Skeletal muscle tissue (tissue), 4 donors: Measurements from ENCODE around the gene TEX2. TPM values are rescaled to one million over a fixed set of nuclear protein-coding genes. Genes with fewer than 3 reads are reported as not detected.

ENCODE experiments used
- H3K27ac ChIP-seq: one replicate; pipeline ENCODE4 v1.7.0; 2013; ENCODE audit warnings: mild to moderate bottlenecking, low read depth, low read length, inconsistent platforms
- H3K27me3 ChIP-seq, 3 donors: one replicate each; pipeline ENCODE4 v1.7.0; 2013; ENCODE audit warnings: low read length in 3 of 3; ENCODE audit not compliant: control insufficient read depth in 3 of 3, insufficient read depth in 3 of 3
- H3K36me3 ChIP-seq, 3 donors: one replicate each; pipeline ENCODE4 v1.7.0; 2013; ENCODE audit warnings: low read length in 3 of 3; ENCODE audit not compliant: control insufficient read depth in 3 of 3, insufficient read depth in 3 of 3
- H3K4me1 ChIP-seq, 3 donors: one replicate each; pipeline ENCODE4 v1.7.0; 2013; ENCODE audit warnings: low read length in 3 of 3, mild to moderate bottlenecking in 3 of 3; ENCODE audit not compliant: control insufficient read depth in 3 of 3, insufficient read depth in 3 of 3
- H3K4me3 ChIP-seq, 3 donors: one replicate each; pipeline ENCODE4 v1.7.0; 2013; ENCODE audit warnings: low read length in 3 of 3
- H3K9ac ChIP-seq, 3 donors: one replicate each; pipeline ENCODE4 v1.7.0; 2013; ENCODE audit warnings: low read length in 3 of 3, mild to moderate bottlenecking in 3 of 3, moderate library complexity in 2 of 3, low read depth in 1 of 3
- H3K9me3 ChIP-seq, 3 donors: one replicate each; pipeline ENCODE4 v1.7.0; 2013; ENCODE audit warnings: low read length in 3 of 3; ENCODE audit not compliant: control insufficient read depth in 3 of 3
- total RNA-seq: library from RNA; depleted of rRNA; stranded (reverse); fragments of >200 nt; gene quantifications from one replicate; pipeline ENCODE4 v1.2.3, GENCODE V29; 2014
- donor health status: Osteomylitis.

The TEX2 gene
- total RNA-seq, 1 donor from 2014 or later, result 20.4 TPM

DNA sequence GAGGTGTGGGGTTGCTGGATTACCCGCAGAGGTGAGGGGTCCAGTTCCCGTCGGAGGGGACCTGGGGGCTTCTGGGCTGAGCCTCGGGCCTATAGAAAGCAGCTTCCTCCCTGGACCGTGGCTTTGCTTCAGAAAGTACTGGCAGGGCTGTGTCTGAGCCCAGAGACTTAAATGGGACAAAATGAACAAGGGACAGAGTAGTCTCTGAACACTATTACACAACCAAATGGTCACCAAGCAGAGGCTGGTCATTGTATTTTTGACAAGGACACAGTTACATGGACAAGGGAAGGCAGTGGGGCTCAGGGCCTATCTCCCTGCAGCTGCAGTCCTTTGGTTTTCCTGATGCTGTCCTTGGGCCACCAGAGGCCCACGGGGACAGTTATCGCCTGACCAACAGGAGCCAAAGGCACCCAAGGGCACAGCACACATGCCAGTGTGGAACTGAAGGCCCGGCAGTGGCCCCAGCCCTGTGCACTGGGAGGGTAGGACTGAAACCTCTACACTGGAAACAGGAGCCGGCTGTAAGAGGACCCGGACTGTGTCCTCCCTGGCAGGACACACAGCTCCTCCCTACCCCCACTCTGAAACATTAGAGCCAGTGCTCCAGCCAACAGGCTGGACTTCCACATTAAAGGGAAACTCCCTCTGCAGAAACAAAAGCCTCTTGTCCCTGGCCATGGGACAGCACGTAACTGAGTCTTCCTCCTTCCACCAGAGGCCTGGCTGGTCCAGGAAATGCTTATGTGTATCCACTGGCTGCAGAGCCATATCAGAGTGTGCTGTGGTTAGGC lies 107.1 kb downstream of the TEX2 start:
- Histone ChIP-seq H3K9me3 (no peaks in the 10 kb centered on the region), H3K4me3 (peak overlapping the region; percentile 22 to 48 (median 31)), H3K36me3 (peaks cover 0 to 11% (median 2%) of the 10 kb centered on the region in 3 donors), H3K4me1 (peaks cover 69 to 81% (median 75%) of the 10 kb centered on the region in 3 donors), H3K27ac (peak overlapping the region; percentile 89), H3K9ac (peak overlapping the region; percentile 64 to 80 (median 73)), H3K27me3 (no peaks in the 10 kb centered on the region)

- H3K9me3 ChIP-seq, result no peaks in the 10 kb centered on the region
- H3K27ac ChIP-seq, result peak overlapping the region; percentile 89
- peaks cover 77 to 90% (median 83%) of the 10 kb centered on the region in 3 donors for H3K4me1 ChIP-seq
- H3K36me3 ChIP-seq, result peaks cover 0 to 13% (median 4%) of the 10 kb centered on the region in 3 donors
- H3K27me3 ChIP-seq, result no peaks in the 10 kb centered on the region
- H3K9ac ChIP-seq, result peak overlapping the region in 2 of 3 donors; percentile 63 to 64
- H3K4me3 ChIP-seq, result peak overlapping the region in 1 of 3 donors; percentile 8
These were observed 107.9 kb downstream of the TEX2 start for GRCh38 chr17:64155129-64155528.

- Histone ChIP-seq H3K9ac (peak overlapping the region in 1 of 3 donors; percentile 63), H3K36me3 (peaks cover 0 to 15% (median 4%) of the 10 kb centered on the region in 3 donors), H3K27me3 (no peaks in the 10 kb centered on the region), H3K27ac (peak overlapping the region; percentile 89), H3K4me3 (no peak overlapping the region), H3K4me1 (peaks cover 81 to 91% (median 84%) of the 10 kb centered on the region in 3 donors), H3K9me3 (no peaks in the 10 kb centered on the region)
These were observed 108.3 kb downstream of the TEX2 start for GRCh38 chr17:64154717-64155116.

- H3K36me3 ChIP-seq, result peaks cover 0 to 16% (median 4%) of the 10 kb centered on the region in 3 donors
- H3K4me3 ChIP-seq, result no peak overlapping the region
- H3K27me3 ChIP-seq, result no peaks in the 10 kb centered on the region
- H3K27ac ChIP-seq, result peak overlapping the region; percentile 89
- no peaks in the 10 kb centered on the region for H3K9me3 ChIP-seq
- peaks cover 78 to 89% (median 84%) of the 10 kb centered on the region in 3 donors for H3K4me1 ChIP-seq
- peak overlapping the region in 1 of 3 donors; percentile 1 for H3K9ac ChIP-seq
These were observed 108.8 kb downstream of the TEX2 start for GRCh38 chr17:64154313-64154695.

- no peak overlapping the region for H3K4me3 ChIP-seq
- no peaks in the 10 kb centered on the region for H3K27me3 ChIP-seq
- H3K36me3 ChIP-seq, result peaks cover 0 to 21% (median 4%) of the 10 kb centered on the region in 3 donors
- H3K9ac ChIP-seq, result peak overlapping the region in 1 of 3 donors; percentile 1
- H3K27ac ChIP-seq, result peak overlapping the region; percentile 89
- no peaks in the 10 kb centered on the region for H3K9me3 ChIP-seq
- peaks cover 74 to 87% (median 84%) of the 10 kb centered on the region in 3 donors for H3K4me1 ChIP-seq
These were observed 109.3 kb downstream of the TEX2 start for GRCh38 chr17:64153565-64154312.

- Histone ChIP-seq H3K4me3 (no peak overlapping the region), H3K9me3 (no peaks in the 10 kb centered on the region), H3K27me3 (no peaks in the 10 kb centered on the region), H3K9ac (peak overlapping the region in 2 of 3 donors; percentile 15 to 34), H3K4me1 (peaks cover 74 to 87% (median 84%) of the 10 kb centered on the region in 3 donors), H3K27ac (peak overlapping the region; percentile 70), H3K36me3 (peaks cover 0 to 23% (median 4%) of the 10 kb centered on the region in 3 donors)
These were observed 110.5 kb downstream of the TEX2 start for GRCh38 chr17:64152428-64153125.

- Histone ChIP-seq H3K4me3 (no peak overlapping the region), H3K4me1 (peaks cover 71 to 86% (median 79%) of the 10 kb centered on the region in 3 donors), H3K27me3 (no peaks in the 10 kb centered on the region), H3K9me3 (no peaks in the 10 kb centered on the region), H3K36me3 (peaks cover 2 to 32% (median 4%) of the 10 kb centered on the region in 3 donors), H3K27ac (peak overlapping the region; percentile 64), H3K9ac (peak overlapping the region in 2 of 3 donors; percentile 0 to 45)
These were observed 112.1 kb downstream of the TEX2 start for GRCh38 chr17:64151016-64151368.

DNA sequence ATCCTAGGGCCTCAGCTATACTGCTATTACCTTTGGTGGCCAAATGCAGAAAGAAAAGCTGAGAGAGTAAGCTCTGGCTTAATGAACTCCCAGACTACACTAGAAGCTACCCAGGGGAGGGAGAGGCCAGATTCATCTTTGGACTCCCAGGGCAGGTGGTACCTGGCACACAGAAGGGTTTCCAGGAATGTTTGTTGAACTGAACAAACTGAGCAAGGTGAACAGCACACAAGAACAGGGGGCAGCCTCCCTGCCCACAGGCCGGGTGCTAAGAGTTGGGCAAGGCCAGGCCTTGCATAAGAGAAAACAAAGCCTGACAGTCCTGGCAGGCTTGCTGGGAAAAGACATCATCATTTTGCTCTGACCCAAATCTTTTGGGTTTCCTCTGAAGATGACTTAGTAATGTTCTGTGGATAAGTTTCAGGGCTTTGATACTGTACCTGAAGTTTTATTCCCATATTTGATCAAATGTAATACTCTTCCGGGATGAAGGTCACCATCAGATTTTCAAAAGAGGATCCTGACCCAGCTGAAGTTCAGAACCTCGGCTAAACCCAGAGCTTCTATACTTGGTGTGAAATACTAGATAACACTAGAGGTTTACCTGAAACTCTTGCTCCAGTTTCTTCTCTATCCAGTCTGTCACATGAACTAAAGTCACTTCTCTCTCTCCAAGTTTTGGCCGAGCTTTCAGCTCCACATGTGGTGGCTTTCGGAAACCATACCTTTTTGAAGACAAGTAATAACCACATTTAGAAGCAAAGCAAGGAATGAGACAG lies 112.6 kb downstream of the TEX2 start:
- no peak overlapping the region for H3K4me3 ChIP-seq
- peak overlapping the region; percentile 64 for H3K27ac ChIP-seq
- peaks cover 66 to 83% (median 73%) of the 10 kb centered on the region in 3 donors for H3K4me1 ChIP-seq
- H3K9me3 ChIP-seq, result no peaks in the 10 kb centered on the region
- no peaks in the 10 kb centered on the region for H3K27me3 ChIP-seq
- H3K9ac ChIP-seq, result peak overlapping the region in 2 of 3 donors; percentile 0 to 40
- peaks cover 2 to 32% (median 4%) of the 10 kb centered on the region in 3 donors for H3K36me3 ChIP-seq

DNA sequence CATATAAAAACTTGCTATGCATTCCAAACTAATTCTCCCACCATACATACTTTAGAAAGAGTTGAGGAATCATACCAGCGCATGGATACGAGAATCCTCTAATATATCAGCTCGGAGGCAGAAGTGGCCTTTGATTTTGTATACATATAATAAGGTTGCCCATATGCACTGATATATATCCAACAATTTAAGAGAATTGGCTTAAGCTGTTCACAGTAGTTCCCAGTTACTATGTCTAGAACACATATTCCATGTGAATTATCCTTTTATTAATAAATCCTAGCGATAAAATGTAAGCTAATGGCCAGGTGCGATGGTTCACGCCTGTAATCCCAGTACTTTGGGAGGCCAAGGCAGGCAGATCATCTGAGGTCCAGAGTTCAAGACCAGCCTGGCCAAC lies 113.9 kb downstream of the TEX2 start:
- Histone ChIP-seq H3K4me1 (peaks cover 60 to 75% (median 63%) of the 10 kb centered on the region in 3 donors), H3K9me3 (no peaks in the 10 kb centered on the region), H3K27me3 (no peaks in the 10 kb centered on the region), H3K4me3 (no peak overlapping the region), H3K36me3 (peaks cover 2 to 32% (median 4%) of the 10 kb centered on the region in 3 donors), H3K27ac (peak overlapping the region; percentile 99), H3K9ac (no peak overlapping the region)
